ENCODE measurements around the gene HYAL3.

The HYAL3 gene, protein sequence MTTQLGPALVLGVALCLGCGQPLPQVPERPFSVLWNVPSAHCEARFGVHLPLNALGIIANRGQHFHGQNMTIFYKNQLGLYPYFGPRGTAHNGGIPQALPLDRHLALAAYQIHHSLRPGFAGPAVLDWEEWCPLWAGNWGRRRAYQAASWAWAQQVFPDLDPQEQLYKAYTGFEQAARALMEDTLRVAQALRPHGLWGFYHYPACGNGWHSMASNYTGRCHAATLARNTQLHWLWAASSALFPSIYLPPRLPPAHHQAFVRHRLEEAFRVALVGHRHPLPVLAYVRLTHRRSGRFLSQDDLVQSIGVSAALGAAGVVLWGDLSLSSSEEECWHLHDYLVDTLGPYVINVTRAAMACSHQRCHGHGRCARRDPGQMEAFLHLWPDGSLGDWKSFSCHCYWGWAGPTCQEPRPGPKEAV

GRCh38 chr3:50298836-50299637, at the start of gene HYAL3, which contains the start of gene NAA80:
Gene HYAL3 (minus strand): TSS chr3:50299405. CDS start chr3:50295602, 3,803 bp downstream.
Gene NAA80 (minus strand): TSS chr3:50299405. CDS start chr3:50297463, 1,942 bp downstream.
- DNase-seq: peak; percentile 99

DNA sequence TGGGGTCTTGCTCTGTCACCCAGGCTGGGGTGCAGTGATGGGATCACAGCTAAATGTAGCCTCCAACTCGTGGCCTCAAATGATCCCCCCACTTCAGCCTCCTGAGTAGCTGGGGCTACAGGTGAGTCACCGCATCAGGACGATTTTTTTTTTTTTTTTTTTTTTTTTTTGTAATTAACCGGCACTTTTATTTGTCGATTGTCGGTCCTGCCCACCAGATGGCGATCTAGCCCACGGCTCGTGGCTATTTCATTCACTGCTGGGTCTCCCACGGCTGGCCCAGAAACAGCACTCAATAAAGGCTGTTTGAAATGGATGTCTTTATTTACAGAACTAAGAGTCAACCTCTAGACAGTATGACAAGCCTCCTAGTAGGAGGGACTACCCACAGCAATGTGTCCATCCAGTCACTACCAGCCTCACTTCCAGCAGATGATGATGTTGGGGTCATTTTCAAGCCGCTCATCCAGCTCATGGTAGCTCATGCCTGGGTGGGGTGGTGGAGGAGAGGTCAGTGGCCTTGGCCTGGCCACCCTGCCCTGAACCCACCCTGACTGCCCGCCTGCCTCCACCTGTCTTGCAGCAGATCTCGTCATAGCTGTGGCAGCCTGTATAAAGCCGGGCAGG, 48.1 kb upstream of the HYAL3 start:
- peak; percentile 73 for DNase-seq

DNA sequence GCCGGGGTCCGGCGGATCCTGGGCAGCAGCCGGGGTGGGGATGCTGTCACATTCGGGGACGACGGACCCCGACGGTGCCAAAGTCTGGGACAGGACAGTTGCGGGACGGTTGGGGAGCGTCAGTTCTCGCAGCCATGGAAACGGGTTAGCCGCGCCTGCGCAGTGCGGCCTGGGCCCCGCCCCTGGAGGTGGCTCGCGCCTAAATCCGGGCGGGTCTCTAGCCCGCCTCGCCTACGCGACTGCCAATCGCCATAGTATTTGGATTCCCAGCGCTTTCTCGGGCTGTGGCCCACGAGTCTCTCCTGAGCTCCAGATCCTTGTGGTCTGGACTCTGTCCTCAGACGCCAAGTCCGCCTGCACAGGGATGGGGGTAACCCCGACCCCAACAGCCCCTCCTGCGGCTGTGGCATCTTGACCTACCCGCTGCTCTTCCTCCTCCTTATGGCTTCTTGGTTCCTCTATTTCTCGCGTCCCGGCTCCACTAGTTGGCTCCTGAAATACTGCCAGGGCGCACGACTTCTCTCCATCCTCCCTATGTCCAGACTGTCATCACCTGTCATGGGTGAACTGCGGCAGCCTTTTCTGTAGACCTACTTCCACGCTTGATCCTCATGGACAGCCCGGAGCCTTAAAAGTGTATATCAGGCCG, 46.5 kb upstream of the HYAL3 start, which contains the start of gene ZMYND10:
TSS of gene ZMYND10 (minus strand) at position 147 of the 649 bp plus-strand sequence. CDS start 153 bp downstream, outside the sequence.
- peak; percentile 79 for DNase-seq

GRCh38 chr3:50345008-50345407, 45.8 kb upstream of the HYAL3 start:
- no peak for DNase-seq

- peak; percentile 54 for DNase-seq
Observed at GRCh38 chr3:50342813-50343633, 43.8 kb upstream of the HYAL3 start.

DNA sequence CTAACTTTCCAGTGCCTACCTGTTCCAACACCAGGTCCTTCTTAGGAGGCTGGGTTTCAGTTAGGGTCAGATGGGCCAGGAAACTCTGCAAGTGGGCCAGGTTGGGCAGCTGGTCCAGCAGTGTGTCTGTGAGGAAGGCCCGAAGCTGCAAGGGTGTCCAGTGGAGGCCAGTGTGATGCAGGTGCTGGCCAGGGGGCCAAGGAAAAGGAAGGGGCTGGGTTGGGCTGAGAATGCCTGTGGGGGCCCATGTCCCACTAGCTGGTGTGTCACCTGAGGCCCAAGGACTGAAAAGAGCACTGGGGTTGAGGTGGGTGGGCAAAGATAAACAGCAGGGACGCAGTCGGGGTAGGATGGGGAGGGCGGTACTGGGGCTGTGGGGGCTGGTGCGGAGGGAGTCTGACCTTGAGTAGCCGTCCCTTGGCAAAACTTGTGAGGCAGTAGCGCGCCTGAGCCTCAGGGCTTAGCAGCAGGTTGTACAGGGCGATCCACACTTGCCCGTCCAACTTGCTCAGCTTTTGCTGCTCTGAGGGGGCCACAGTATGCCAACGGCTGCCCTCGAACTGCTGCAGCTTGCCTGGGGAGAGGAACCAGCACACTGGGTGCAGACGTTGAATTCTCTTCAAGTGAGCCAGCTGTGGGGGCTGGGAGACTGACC, 42.9 kb upstream of the HYAL3 start:
- DNase-seq: no peak

GRCh38 chr3:50341537-50341936, 42.3 kb upstream of the HYAL3 start:
- no peak for DNase-seq

GRCh38 chr3:50340448-50341329, 41.5 kb upstream of the HYAL3 start, which contains the start of gene RASSF1:
Gene RASSF1 (minus strand): TSS chr3:50340836. CDS start chr3:50340805, 31 bp downstream.
- DNase-seq: no peak

DNA sequence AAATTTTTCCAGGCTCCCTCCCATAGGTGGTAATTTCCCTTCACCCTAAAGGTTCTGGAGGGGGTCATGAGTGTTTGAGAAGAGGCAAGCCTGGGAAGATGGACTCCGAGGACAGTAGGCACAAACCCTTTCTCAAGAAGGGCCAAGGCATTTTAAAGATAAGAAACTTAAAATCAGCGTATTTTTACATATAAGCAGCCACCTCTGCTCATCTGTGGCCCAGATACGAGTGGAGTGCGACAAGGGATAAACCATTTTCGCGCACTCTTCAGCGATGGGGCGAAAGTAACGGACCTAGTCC, 40.9 kb upstream of the HYAL3 start:
- no peak for DNase-seq

DNA sequence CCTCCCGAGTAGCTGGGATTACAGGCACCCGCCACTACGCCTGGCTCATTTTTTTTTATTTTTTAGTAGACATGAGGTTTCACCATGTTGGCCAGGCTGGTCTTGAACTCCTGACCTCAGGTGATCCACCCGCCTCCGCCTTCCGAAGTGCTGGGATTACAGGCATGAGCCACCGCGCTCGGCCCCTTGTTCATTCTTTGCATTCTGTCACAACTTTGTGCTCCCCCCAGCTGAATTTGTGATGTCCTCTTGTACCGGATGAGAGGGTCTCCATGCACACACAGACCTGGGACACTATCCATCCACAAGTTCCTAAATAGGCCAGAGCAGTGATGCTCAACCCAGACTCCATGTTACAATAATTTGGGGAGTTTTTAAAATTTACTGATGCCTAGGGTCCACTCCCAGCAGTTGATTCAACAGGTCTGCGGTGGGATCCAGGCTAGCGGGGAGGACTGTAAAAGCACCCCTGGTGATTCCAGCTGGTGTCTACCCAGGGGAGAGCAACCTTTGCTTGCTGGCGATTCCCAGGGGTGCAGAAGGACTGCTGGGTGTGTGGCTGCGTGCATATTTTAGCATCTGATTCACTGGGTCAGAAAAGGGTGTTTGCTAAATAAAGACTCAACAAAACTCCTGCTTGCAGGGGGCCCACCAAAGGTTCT, 40.4 kb upstream of the HYAL3 start:
- DNase-seq: no peak

DNA sequence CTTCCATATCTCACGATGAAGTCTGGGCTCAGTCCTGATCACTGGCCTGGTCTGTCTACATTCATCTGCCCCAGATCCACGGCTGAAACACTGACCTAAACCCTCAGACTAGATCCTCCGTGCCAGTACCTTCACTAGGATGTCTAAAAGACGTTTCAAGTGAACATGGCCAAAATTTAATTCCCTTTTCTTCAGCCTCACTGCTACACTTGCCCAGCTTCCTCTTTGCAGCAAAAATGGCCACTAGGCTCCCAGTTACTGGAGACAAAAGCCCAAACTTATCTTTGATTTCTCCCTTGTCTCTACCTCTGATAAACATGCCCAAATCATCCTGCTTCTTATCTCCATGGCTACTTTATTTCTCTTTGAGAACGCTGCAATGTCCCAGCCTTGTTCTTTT, 39.8 kb upstream of the HYAL3 start:
- no peak for DNase-seq

- peak; percentile 99 for DNase-seq
Observed at GRCh38 chr3:50337175-50337861, 38.1 kb upstream of the HYAL3 start.

DNA sequence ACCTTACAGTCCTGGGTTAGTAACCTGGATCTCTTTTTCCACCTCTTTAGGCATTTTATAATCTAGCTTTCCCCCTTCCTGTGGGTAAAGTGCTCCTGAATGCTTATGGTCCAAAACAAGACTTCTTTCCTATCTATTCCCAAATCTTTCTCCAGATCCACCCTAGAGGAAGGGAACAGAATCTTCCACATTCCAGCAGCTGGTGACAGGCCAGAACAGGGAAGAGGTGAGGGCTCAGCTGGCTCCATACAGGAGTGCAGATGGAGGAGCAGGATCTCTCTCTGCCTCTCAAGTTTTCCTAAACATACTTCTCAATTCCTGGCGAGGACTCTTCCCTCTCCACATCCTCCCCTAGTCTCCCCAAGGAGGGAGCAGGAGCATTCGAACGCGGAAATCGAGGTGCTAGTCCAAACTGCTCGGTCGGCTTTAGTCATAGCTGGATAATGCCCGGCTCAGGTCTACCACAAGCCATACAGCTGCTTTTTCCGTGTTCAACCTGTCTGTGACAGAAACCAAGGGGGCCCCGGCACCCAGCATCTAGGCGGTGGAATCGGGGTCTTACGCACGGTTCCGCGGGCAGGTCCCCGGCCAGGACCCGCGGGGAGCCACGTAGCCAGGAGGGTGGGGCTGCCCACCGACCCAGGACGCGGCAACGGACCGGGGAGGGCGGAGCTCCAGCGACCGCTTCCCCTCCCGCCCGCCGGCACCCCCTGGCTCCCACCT, 37.4 kb upstream of the HYAL3 start:
- DNase-seq: peak; percentile 47

- no peak for DNase-seq
Observed at GRCh38 chr3:50334339-50335075, 35.3 kb upstream of the HYAL3 start.

DNA sequence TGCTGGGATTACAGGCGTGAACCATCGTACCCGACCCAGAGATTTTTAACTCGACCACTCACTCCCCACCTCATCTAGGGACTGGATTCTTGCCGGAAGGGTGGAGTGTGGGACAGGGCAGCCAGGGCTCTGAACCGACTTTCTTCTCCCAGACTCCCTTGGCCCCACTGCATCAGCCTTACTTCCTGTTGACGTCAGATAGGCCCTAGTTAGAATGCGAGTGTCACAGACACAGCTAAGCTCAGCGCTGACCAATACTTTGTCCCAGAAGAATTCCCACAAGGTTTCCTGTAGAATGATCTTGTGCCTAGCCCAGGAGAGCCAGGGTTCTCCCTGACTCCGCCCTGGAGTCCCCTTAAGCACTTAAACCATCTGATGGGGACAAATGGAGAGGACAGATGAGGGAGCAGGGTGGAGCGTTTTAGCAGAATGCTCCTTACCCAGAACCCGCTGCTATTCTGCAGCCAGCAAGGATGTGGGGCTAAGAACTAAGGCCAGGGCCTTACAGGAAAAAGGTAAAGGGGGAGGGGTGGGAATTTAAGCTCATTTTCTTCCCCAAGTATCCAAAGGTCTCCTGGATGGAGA, 34.6 kb upstream of the HYAL3 start:
- DNase-seq: no peak

DNA sequence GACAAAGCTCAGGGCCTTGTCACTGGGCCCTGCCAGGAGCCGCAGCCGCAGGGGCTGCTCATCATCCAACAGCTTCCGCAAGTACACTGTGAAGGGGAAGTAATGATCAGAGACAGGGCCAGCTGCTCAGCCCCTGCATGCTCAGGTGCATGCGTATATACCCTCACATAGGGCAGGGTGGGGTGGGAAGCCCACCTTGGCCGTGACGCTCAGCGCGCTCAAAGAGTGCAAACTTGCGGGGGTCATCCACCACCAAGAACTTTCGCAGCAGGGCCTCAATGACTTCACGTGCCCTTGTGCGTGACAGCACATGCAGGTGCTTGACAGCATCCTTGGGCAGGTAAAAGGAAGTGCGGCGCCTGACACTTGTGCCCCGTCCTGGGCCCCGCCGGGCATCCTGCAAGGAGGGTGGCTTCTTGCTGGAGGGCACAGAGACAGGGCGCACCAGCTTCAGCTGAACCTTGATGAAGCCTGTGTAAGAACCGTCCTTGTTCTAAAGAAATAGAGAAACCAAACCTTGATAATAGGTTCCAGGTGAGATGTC, 32.2 kb upstream of the HYAL3 start:
- DNase-seq: no peak

- no peak for DNase-seq
Observed at GRCh38 chr3:50330330-50330729, 31.1 kb upstream of the HYAL3 start.

Data from NCI-H82 (cell line).